K562 (cell line): ENCODE data around the gene NFIC. TPM values are rescaled to one million over a fixed set of nuclear protein-coding genes. Genes with fewer than 3 reads are reported as not detected.

Experiments used
- BHLHE40 ChIP-seq: IDR thresholded peaks from 2 replicates; pipeline ENCODE4 v1.6.1; 2011; ENCODE audit warnings: low read length, improper control_type of control experiment
- CCAR2 ChIP-seq: fragments of 200-400 bp; formaldehyde crosslinking; IDR thresholded peaks from 2 replicates; pipeline ENCODE4 v1.6.1; 2017; ENCODE audit warnings: mild to moderate bottlenecking, low read depth, low read length
- CSDE1 ChIP-seq, 2 experiments: fragments of 450-650 bp; IDR thresholded peaks; 2 replicates each; pipeline ENCODE4 v1.6.1; 2016; ENCODE audit warnings: mild to moderate bottlenecking in 1 of 2
- EZH2 ChIP-seq: IDR thresholded peaks from 2 replicates; pipeline ENCODE4 v1.6.1; 2012; ENCODE audit warnings: low read depth, mild to moderate bottlenecking, inconsistent platforms, low read length, borderline replicate concordance
- GATAD2A ChIP-seq: fragments of 450-650 bp; IDR thresholded peaks from 2 replicates; pipeline ENCODE4 v1.6.1; 2017
- GTF2E2 ChIP-seq: fragments of 200-800 bp; sonication (Bioruptor generic); IDR thresholded peaks from 2 replicates; pipeline ENCODE4 v1.6.1; 2016; ENCODE audit warnings: missing genetic modification characterization, missing compliant biosample characterization
- HDAC2 ChIP-seq: fragments of 450-650 bp; IDR thresholded peaks from 2 replicates; pipeline ENCODE4 v1.6.1; 2016; ENCODE audit warnings: mild to moderate bottlenecking
- HDGF ChIP-seq: fragments of 450-650 bp; IDR thresholded peaks from 2 replicates; pipeline ENCODE4 v1.6.1; 2016
- HOXB6 ChIP-seq: fragments of 250-450 bp; sonication (Bioruptor Pico); IDR thresholded peaks from 2 replicates; pipeline ENCODE4 v1.5.1; 2022; ENCODE audit warnings: mild to moderate bottlenecking, borderline replicate concordance
- LCOR ChIP-seq: sonication (generic); formaldehyde crosslinking; IDR thresholded peaks from 2 replicates; pipeline ENCODE4 v1.8.0; 2022; ENCODE audit warnings: mild to moderate bottlenecking, missing genetic modification reagents
- NR4A1 ChIP-seq, 2 experiments: fragments of 250-450 bp in 1 of 2; fragments of 450-650 bp in 1 of 2; sonication (Bioruptor Pico) in 1 of 2; IDR thresholded peaks; 2 replicates each; pipeline versions ENCODE4 v1.4.0 to v1.6.1; 2016 to 2020; ENCODE audit warnings: mild to moderate bottlenecking in 2 of 2, missing compliant biosample characterization in 1 of 2, missing genetic modification characterization in 1 of 2, moderate library complexity in 1 of 2
- PTBP1 ChIP-seq: fragments of 200-400 bp; formaldehyde crosslinking; IDR thresholded peaks from 2 replicates; pipeline ENCODE4 v1.6.1; 2017; ENCODE audit warnings: low read depth, low read length
- SMARCA5 ChIP-seq: fragments of 450-650 bp; IDR thresholded peaks from 2 replicates; pipeline ENCODE4 v1.6.1; 2016
- SREBF1 ChIP-seq: fragments of 150-350 bp; IDR thresholded peaks from 2 replicates; pipeline ENCODE4 v1.6.1; 2014; ENCODE audit warnings: antibody characterized with exemption, low read depth, low read length, borderline replicate concordance
- TRIM24 ChIP-seq, 2 experiments: fragments of 450-650 bp; IDR thresholded peaks; 2 replicates each; pipeline ENCODE4 v1.6.1; 2016
- ZFP36 ChIP-seq: fragments of 150-350 bp; IDR thresholded peaks from 2 replicates; pipeline ENCODE4 v1.6.1; 2018; ENCODE audit warnings: low read length, low read depth; ENCODE audit not compliant: partially characterized antibody
- ZNF431 ChIP-seq: sonication (generic); formaldehyde crosslinking; IDR thresholded peaks from 2 replicates; pipeline ENCODE4 v1.8.0; 2022; ENCODE audit warnings: mild to moderate bottlenecking, missing genetic modification reagents
- ZNF584 ChIP-seq: fragments of 200-800 bp; sonication (Bioruptor generic); IDR thresholded peaks from 2 replicates; pipeline ENCODE4 v1.6.1; 2016; ENCODE audit warnings: low read depth, mild to moderate bottlenecking, missing genetic modification characterization, missing compliant biosample characterization
- ZNF707 ChIP-seq: fragments of 250-450 bp; sonication (Bioruptor Pico); conservative IDR thresholded peaks from 2 replicates; pipeline ENCODE4 v1.8.0; 2022; ENCODE audit warnings: inconsistent platforms, mild to moderate bottlenecking, moderate library complexity
- ZNF764 ChIP-seq: fragments of 250-450 bp; sonication (Bioruptor Pico); IDR thresholded peaks from 2 replicates; pipeline ENCODE4 v1.4.0; 2020; ENCODE audit warnings: low read depth, mild to moderate bottlenecking, moderate library complexity
- ZSCAN32 ChIP-seq: fragments of 450-650 bp; formaldehyde crosslinking; IDR thresholded peaks from 2 replicates; pipeline ENCODE4 v1.4.0; 2020; ENCODE audit warnings: mild to moderate bottlenecking, moderate library complexity
- polyA plus RNA-seq, 8 experiments: library from polyadenylated mRNA; depleted of rRNA in 4 of 8; stranded (reverse) in 5 of 8; unstranded in 3 of 8; fragments of >200 nt; fragmentation: Nextera tagmentation in 2 of 8; fragmentation: Illumina TruSeq in 1 of 8; extraction: Ambion mirVana in 2 of 8; extraction: Trizol in 1 of 8; gene quantifications; 2 replicates each; pipeline versions ENCODE4 v1.2.1 to v1.2.3, GENCODE V29; 2011 to 2014; ENCODE audit warnings: inconsistent platforms in 1 of 8, missing spikeins in 1 of 8
- total RNA-seq, 7 experiments: library from RNA; depleted of rRNA in 6 of 7; stranded (reverse); fragments of >200 nt in 6 of 7; fragmentation: Illumina TruSeq in 2 of 7; extraction: Trizol in 2 of 7; gene quantifications; 2 replicates each; pipeline versions ENCODE4 v1.2.1 to v1.2.3, GENCODE V29; 2011 to 2021; ENCODE audit warnings: low replicate concordance in 1 of 7
- TF ChIP-seq, protein P1 (sequence below): sonication (generic); formaldehyde crosslinking; IDR thresholded peaks from 2 replicates; pipeline ENCODE4 v1.8.0; 2022; ENCODE audit warnings: mild to moderate bottlenecking, missing genetic modification reagents
- TF ChIP-seq, protein P2 (sequence below): sonication (generic); formaldehyde crosslinking; IDR thresholded peaks from 2 replicates; pipeline ENCODE4 v1.8.1; 2023; ENCODE audit warnings: mild to moderate bottlenecking, missing genetic modification reagents
- TF ChIP-seq, protein P3 (sequence below): fragments of 200-800 bp; sonication (Bioruptor generic); IDR thresholded peaks from 2 replicates; pipeline ENCODE4 v1.6.1; 2017; ENCODE audit warnings: missing genetic modification characterization, missing compliant biosample characterization
- TF ChIP-seq, protein P4 (sequence below): fragments of 450-650 bp; IDR thresholded peaks from one replicate; pipeline ENCODE4 v1.6.1; 2018; ENCODE audit warnings: mild to moderate bottlenecking, moderate library complexity; ENCODE audit not compliant: partially characterized antibody

Gene NFIC
- total and polyA plus RNA-seq, 9 of the 15 experiments (the other 6 are each of a cell fraction or from before 2014, with no cell fraction given) = 0.71 to 62.1 (median 6.9) TPM

DNA sequence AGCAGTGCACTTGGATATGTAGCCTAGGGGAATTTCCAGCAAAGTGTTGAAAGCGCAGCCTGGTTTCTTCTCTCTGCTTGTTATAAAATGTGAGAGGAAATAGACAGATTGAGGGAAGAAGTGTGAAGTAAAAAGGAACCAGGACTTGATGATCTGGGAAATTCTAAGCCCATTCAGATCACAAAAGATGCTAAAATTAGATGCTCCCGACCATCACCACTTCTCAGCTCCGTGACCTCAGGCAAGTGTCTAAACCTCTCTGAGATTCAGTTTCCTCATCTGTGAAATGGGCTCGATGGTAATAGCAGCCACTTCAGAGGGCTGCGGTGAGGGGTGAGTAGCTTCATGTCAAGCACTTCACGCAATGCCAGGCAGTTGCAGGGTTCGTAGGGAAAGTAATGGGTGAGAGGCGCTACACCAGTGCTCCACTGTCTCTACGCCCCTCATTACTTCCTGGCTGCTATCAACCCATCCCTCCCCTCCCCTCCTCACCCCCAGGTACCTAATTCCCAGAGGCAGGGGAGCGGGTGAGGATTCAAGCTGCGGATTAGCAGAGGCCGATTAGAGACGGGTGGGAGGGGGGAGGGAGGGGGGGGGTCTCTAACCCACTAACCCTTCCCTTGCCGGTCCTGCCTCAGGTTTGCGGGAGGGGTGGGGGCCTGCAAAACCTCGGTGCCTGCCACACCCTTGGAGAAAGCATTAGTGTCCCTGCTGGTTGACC is 9.0 kb upstream of the NFIC start (continued):
- TF ChIP-seq TRIM24 (IDR thresholded peaks at IDR 0.05) = 0 out of 4 replicates have a peak, but pooled peaks of 1 of the 2 experiments have one; percentile 13
- TF ChIP-seq BHLHE40 = no peak
- TF ChIP-seq CCAR2 = no peak
- TF ChIP-seq HOXB6 (CRISPR knock-in tag) = no peak
- TF ChIP-seq, protein P1, sequence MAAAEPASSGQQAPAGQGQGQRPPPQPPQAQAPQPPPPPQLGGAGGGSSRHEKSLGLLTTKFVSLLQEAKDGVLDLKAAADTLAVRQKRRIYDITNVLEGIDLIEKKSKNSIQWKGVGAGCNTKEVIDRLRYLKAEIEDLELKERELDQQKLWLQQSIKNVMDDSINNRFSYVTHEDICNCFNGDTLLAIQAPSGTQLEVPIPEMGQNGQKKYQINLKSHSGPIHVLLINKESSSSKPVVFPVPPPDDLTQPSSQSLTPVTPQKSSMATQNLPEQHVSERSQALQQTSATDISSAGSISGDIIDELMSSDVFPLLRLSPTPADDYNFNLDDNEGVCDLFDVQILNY (CRISPR knock-in tag) = no peak
- TF ChIP-seq EZH2 = no peak
- 0 out of 2 replicates have a peak, but pooled peaks have one; percentile 77 for TF ChIP-seq HDGF
- no peak for TF ChIP-seq ZSCAN32 (CRISPR knock-in tag)
- TF ChIP-seq ZNF707 (CRISPR knock-in tag) = no peak
- TF ChIP-seq, protein P2, sequence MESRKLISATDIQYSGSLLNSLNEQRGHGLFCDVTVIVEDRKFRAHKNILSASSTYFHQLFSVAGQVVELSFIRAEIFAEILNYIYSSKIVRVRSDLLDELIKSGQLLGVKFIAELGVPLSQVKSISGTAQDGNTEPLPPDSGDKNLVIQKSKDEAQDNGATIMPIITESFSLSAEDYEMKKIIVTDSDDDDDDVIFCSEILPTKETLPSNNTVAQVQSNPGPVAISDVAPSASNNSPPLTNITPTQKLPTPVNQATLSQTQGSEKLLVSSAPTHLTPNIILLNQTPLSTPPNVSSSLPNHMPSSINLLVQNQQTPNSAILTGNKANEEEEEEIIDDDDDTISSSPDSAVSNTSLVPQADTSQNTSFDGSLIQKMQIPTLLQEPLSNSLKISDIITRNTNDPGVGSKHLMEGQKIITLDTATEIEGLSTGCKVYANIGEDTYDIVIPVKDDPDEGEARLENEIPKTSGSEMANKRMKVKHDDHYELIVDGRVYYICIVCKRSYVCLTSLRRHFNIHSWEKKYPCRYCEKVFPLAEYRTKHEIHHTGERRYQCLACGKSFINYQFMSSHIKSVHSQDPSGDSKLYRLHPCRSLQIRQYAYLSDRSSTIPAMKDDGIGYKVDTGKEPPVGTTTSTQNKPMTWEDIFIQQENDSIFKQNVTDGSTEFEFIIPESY (CRISPR knock-in tag) = peak; percentile 77
- no peak for TF ChIP-seq LCOR (CRISPR knock-in tag)
- TF ChIP-seq, protein P3, sequence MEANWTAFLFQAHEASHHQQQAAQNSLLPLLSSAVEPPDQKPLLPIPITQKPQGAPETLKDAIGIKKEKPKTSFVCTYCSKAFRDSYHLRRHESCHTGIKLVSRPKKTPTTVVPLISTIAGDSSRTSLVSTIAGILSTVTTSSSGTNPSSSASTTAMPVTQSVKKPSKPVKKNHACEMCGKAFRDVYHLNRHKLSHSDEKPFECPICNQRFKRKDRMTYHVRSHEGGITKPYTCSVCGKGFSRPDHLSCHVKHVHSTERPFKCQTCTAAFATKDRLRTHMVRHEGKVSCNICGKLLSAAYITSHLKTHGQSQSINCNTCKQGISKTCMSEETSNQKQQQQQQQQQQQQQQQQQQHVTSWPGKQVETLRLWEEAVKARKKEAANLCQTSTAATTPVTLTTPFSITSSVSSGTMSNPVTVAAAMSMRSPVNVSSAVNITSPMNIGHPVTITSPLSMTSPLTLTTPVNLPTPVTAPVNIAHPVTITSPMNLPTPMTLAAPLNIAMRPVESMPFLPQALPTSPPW (CRISPR knock-in tag) = peak; percentile 56; the same call in 1 of the 2 replicates
- no peak for TF ChIP-seq SREBF1
- no peak for TF ChIP-seq ZNF431
- TF ChIP-seq NR4A1 (CRISPR knock-in tag; IDR thresholded peaks at IDR 0.05) = no peak
- no peak for TF ChIP-seq NR4A1 (tag; IDR thresholded peaks at IDR 0.05)
- TF ChIP-seq, protein P4, sequence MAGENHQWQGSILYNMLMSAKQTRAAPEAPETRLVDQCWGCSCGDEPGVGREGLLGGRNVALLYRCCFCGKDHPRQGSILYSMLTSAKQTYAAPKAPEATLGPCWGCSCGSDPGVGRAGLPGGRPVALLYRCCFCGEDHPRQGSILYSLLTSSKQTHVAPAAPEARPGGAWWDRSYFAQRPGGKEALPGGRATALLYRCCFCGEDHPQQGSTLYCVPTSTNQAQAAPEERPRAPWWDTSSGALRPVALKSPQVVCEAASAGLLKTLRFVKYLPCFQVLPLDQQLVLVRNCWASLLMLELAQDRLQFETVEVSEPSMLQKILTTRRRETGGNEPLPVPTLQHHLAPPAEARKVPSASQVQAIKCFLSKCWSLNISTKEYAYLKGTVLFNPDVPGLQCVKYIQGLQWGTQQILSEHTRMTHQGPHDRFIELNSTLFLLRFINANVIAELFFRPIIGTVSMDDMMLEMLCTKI = no peak
- TF ChIP-seq ZNF764 (CRISPR knock-in tag) = no peak
- peak; percentile 99 for TF ChIP-seq SMARCA5
- TF ChIP-seq CSDE1 (IDR thresholded peaks at IDR 0.05) = no peak
- peak; percentile 96 for TF ChIP-seq HDAC2
- no peak for TF ChIP-seq GTF2E2 (tag)
- no peak for TF ChIP-seq ZNF584
- peak; percentile 97 for TF ChIP-seq PTBP1
- no peak for TF ChIP-seq GATAD2A
- peak; percentile 92 for TF ChIP-seq ZFP36
